ENCODE measurements around the gene DYNC2H1.

GRCh38 chr11:103406357-103406756 lies 297.1 kb downstream of the DYNC2H1 start:
- TF ChIP-seq CTCF (IDR thresholded peaks at IDR 0.05; ENCODE audit: insufficient read depth, low read length) (no peak), POLR2AphosphoS5 (IDR thresholded peaks at IDR 0.05; ENCODE audit: low read depth) (no peak), REST (IDR thresholded peaks at IDR 0.05; ENCODE audit: insufficient replicate concordance, low read depth) (no peak)

Data from HL-60 (cell line).